Activated CD8-positive, alpha-beta memory T cell treated with anti-CD3 and anti-CD28 coated beads for 24 hours (primary cell): ENCODE data around the gene PNP.

Experiments
- DNase-seq: peaks from one replicate; pipeline ENCODE4 v3.0.0-alpha.2; 2020

The PNP gene

GRCh38 chr14:20455355-20456300 is 13.6 kb upstream of the PNP start:
- no peak for DNase-seq

- no peak for DNase-seq
Measured at GRCh38 chr14:20456971-20457370, 12.2 kb upstream of the PNP start.

GRCh38 chr14:20458031-20458789 is 11.0 kb upstream of the PNP start:
- no peak for DNase-seq

DNA sequence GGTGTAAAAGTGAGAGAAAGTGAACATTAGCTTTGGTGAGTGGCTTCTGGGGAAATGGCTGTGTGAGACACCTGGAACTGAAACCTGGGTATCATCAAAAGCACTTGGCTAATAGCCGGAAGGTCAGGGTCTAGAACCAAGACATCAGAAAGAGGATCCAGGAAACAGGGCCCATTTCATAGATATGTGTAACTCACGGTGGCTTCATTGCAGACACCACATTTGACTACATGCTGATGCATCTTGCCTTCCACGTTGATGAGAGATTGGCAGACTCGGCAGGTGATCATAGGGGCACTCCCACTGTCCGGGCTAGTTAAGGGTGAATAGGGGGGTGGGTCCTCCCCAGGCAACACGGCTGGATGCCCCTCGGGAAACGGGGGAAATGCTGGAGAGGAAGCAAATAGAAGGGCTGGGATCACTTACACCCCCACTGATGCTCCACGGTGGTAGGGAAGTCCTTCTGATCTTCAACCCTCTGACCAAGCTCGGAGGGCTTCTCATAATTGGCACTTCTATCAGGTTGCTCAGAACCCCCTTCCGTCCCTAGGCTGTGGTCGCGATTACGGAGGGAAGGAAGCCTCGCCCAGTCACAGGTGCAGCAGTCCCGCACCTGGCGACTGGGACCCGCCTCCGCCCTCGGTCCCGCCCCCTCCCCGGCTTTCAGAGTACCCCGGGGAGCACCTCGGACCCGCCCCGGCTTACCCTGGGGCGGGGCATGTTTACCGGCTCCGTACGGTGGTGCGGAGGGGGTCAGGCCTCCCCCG is 8.6 kb upstream of the PNP start:
- DNase-seq: no peak

DNA sequence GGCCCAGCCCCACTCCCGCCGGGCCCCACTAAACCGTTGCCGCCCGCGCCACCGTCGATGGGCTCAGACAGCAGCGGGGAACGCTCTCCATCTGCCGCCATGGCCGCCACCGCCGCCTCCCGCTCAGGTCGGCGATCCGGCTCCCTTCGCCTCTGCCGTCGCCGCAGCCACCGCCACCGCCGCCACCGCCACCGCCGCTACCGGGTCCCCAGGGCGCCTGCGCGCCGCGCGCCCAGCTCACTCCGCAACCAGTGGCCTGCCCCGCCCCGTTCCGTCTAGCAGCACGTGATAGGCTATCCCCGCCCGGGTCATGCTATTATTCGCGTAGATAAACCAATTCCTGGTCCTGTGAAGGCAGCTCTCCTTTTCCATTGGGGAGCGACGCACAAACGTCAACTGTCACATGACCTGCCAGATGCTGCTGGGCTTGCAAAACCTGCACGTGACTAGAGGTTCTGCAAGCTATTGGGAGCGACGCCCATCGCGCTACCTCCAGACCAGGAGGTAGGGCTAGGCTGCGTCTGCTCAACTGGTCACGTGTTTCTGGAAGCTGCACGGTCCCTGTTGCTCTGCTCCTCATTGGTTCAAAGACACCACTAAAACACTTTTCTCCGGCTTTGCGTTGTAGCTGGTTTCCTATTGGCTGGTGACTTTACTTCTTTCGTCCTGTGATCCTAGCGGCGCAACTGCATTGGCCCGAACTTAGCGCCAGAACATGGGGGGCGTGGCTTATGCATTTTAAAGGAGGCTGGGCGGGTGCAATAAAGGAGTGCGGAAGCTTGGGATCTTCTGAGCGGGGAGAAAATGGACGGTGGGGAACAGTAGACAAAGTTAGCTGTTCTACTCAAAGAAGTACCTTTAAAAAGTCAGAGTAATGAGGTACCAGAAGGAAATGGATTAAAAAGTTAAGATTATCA is 7.7 kb upstream of the PNP start, which contains the start of gene PIP4P1:
PIP4P1 (minus strand) TSS at position 210 of the 917 bp plus-strand sequence; CDS start at position 101, 109 bp downstream.
- peak; percentile 97 for DNase-seq

DNA sequence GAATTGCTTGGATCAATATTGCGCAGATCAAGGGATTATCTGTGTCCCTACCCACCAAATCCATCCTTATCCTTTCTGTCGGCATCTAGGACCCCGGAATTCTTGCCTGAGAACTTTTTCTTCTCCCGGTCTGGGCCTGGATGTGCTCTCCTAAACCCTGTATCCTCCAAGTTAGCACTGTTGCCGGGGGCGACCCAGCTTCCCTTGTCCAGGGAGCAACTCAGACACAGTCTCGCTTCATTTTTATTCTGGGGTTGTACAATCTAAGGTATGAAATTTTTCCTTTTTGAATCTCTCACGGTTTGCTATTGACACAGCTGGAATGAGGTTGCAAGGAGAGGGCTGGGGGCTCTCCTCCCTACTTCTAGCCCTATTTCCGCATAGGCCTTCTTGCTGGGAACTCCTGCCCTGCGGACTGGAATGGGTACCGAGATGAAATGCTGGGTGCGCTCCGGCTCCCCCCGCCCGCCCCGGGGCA is 403 bp upstream of the PNP start:
- no peak for DNase-seq

- peak; percentile 84 for DNase-seq
Measured at GRCh38 chr14:20469890-20470602, 840 bp downstream of the PNP start.

DNA sequence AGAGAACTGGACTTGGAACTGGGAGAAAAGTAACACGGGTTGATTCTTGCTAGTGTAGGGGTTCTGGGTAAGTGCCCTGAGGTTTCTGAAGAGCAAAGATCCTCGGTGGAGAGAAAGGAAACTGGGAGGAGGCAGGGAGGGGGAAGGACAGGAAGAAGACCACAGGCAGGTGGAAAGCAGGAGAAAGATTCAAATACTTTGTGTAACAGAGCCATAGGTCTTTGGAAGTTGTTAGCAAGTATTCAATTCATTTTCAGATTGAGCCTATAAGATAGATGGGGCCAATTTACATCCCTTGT is 1.3 kb downstream of the PNP start:
- DNase-seq: no peak

DNA sequence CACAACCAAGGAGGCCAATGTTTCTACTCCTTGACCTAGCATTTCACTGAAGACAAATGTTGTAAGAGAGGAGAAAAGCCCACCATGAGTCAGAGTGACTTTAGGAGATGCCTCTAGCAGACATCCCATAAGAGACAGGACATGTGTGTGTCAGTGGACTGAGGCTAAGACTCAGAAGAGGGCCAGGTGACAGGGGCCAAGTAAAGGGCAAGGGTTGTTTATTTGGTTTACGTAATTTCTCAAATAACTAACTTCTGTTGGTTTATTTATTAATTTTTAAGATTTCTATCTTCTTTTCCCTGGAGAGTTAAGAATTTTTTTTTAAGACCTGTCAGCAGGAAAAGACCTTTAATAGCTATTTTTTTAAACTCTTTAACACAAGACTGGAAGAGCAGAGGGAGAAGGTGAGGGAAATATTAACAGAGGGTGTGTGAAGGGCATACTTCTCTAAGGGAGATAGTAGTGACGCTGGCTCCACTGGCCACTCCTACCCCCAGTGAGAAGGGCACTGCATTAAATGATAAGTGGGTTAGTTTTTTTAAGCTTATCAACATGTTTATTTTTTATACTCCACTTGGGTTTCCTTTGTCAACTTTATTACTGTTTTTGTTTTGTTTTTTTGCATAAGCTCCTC is 3.4 kb downstream of the PNP start:
- DNase-seq: no peak

DNA sequence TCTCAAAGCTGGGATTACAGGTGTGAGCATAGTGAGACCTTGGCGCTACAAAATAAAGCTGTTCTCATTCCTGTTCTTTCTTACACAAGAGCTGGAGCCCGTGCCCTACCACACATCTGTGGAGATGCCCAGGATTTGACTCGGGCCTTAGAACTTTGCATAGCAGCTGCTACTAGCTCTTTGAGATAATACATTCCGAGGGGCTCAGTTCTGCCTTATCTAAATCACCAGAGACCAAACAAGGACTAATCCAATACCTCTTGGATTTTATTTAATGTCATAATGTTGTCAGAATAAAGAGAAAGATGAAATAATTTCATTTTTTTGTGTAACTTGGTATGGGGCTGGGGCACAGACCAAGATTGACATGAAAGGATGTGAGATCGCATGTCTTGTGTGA is 7.6 kb downstream of the PNP start:
- DNase-seq: no peak

DNA sequence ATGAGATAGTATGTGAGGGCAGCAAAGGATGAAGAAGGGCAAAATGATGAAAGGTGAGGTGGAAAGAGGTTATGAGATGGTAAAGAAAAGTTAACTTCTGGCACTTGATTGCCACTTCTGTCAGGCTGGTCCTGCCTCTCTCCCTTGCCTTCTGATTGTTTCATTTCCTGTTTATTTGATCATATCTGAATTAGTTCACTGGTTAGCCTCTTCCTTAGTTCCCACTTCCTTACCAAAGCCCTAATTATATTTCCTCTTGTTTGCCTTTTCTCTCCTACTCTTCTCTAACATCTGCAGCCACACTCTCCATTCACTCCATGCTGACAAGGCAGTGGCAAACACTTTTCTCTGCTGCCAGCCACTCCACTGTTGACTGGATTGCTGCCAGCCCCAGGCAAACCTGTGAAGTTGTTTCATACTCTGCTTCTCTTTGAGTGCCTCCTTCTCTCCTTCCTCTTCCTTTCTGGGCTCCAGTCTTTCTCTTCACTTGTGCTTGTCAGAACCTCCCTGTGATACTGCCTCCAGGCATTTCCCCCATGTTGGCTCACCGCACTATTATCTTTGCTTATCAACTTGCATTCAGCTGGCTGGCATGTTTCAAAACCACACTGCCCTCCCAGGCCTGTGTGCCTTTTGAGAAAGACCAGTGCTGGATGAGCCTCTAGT is 8.1 kb downstream of the PNP start:
- no peak for DNase-seq

DNA sequence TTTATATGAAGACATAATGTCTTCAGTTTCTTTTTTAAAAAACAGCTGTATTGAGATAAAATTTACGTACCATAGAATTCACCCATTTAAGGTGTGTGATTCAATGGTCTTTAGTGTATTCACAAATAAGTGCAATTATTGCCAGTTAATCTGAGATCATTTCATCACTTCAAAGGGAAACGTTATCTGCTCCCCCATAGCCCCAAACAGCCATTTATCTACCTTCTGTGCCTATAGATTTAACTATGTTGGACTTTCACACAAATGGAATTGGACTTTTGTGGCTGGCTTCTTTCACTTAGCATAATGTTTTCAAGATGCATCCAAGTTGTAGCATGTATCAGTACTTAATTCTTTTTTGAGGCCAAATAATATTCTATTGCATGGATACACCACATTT is 9.7 kb downstream of the PNP start:
- no peak for DNase-seq

DNA sequence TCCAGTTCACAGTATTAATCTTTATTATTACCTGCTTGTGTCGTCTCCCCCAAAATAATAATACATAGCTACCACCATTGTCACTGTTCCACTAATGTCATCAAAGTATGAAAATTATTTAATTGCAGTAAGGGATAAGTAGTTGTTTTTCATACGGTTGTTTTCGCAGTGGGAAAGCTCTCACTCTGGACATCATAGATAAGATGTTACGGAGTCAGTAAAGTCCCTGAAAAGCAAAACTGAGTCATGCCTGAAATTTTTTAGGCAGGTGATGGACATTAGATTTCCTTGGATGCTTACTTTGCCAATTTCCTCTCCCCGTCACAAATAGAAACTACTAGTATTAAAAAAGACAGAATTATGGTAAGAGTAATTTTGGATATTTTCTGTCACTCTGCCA is 13.2 kb downstream of the PNP start:
- DNase-seq: no peak

GRCh38 chr14:20485900-20486299 is 16.7 kb downstream of the PNP start:
- DNase-seq: no peak

DNA sequence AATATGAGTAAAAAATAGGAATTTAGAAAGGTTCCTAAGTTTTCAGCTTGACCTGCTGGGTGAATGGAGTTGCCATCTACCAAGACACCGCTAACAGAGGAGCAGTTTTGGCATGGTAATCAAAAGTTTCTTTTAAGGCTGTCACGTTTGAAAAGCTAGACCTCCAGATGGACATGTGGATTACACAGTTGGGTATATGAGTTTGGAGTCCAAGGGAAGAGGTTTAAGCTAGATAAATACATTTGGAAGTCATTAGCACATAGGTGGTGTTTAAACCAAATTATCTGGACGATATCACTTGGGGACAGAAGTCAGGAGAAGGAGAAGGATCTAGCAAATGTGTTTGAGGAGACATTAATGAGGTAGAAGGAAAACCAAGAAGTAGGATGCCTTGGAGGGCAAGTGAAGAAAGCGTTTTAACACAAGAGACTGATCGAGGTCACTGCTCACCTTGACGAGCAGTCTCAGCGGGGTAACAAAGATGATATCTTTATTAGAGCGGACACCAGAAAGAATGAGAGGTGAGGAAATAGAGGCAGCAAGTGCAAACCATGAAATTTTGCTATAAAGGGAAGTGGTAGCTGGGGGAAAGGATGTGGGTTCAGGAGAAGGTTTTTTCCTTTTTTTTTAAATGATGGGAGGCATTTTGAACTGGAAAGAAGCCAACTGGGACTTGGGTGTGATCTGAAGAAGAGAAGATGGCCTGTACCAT is 17.6 kb downstream of the PNP start:
- DNase-seq: no peak

DNA sequence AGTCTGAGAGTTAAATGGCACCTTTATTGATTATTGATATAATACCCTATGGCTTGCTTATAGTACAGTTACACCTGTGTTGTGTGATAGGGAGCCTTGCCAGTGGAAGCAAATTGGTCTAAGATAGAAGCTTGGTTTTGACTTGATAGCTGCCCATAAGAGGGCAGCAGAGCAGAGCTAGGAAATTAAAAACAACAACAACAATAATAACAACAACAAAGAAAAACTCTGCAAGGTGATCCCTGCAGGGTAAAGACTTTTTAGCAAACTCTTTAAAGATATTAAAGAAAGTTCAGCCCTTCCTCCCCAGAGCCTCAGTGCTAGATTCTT is 18.2 kb downstream of the PNP start:
- no peak for DNase-seq

DNA sequence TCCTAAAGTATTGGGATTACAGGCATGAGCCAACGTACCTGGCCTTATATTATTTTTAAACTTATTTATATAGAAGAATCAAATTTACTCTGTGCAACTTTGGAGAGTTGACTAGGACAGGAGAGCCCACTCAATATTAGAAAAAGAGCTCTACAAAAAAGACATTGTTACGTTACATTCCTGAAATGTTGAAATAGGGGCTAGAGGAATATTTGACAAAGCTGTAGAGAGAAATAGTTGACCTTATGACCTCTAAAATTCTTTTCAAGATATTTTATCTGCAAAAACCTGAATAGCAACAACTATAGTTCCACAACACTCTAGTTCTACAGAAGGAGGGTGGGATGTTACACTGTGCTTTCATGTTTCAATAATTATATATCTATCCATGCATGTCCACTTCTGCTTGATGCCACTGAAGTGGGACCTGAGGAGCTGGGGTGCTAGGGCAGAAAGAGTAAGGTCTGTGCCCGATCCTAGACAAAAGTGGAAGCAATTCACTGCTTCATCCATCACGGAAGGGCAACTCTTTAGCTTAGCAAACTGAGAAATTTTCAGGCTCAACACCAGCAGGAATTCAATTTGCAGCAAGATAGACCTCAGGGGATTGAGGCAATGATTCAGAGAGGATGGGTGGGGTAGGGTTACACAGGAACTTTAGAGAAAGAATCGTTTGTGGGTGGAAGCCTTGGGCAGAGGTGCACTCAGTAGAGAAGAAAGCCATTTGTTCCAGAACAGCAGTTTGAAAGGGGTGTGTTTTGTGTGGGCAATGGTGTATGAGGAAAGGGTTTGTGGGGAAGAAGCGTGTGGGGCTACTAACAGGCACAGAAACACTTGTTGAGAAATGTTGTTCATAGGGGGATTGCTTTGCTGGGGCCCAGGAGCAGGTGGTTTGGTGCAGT is 20.1 kb downstream of the PNP start:
- no peak for DNase-seq

GRCh38 chr14:20490563-20490962 is 21.4 kb downstream of the PNP start:
- DNase-seq: no peak

GRCh38 chr14:20492486-20492885 is 23.3 kb downstream of the PNP start:
- no peak for DNase-seq
